Breast epithelium (tissue), 3 donors: ENCODE results near the gene PRR33.

Source experiments
- POLR2A ChIP-seq: fragments of 450-650 bp; IDR thresholded peaks from one replicate; pipeline ENCODE4 v1.6.1; 2016; ENCODE audit warnings: antibody characterized with exemption, mild to moderate bottlenecking, moderate library complexity
- TF ChIP-seq, protein P1 (sequence below), 3 donors: fragments of 450-650 bp; IDR thresholded peaks; one replicate each; pipeline ENCODE4 v1.5.1; 2016 to 2017; ENCODE audit warnings: antibody characterized with exemption in 3 of 3, mild to moderate bottlenecking in 3 of 3, moderate library complexity in 3 of 3

DNA sequence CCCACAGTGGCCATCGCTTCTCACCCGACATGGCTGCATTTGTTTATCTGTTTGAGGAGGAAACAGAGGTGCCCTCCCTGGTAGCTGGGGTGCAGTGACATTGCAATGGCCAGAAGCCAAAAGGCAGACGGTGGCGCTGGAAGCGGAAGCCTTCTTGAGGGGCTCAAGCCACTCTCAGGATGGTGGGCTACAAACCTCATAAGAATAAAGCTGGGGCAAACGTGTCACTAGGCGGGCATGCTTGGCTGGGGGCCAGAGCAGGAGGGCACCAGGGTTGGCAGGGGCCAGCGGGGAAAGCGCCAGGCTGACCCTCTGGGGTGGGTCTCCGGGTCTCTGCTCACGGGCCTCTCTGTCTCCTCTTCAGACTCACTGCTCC, 40.4 kb upstream of the PRR33 start:
- no peak for TF ChIP-seq POLR2A
- TF ChIP-seq, protein P1, sequence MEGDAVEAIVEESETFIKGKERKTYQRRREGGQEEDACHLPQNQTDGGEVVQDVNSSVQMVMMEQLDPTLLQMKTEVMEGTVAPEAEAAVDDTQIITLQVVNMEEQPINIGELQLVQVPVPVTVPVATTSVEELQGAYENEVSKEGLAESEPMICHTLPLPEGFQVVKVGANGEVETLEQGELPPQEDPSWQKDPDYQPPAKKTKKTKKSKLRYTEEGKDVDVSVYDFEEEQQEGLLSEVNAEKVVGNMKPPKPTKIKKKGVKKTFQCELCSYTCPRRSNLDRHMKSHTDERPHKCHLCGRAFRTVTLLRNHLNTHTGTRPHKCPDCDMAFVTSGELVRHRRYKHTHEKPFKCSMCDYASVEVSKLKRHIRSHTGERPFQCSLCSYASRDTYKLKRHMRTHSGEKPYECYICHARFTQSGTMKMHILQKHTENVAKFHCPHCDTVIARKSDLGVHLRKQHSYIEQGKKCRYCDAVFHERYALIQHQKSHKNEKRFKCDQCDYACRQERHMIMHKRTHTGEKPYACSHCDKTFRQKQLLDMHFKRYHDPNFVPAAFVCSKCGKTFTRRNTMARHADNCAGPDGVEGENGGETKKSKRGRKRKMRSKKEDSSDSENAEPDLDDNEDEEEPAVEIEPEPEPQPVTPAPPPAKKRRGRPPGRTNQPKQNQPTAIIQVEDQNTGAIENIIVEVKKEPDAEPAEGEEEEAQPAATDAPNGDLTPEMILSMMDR (IDR thresholded peaks at IDR 0.05): no peak
